ENCODE results near the gene BMPR1B.

The BMPR1B gene

DNA sequence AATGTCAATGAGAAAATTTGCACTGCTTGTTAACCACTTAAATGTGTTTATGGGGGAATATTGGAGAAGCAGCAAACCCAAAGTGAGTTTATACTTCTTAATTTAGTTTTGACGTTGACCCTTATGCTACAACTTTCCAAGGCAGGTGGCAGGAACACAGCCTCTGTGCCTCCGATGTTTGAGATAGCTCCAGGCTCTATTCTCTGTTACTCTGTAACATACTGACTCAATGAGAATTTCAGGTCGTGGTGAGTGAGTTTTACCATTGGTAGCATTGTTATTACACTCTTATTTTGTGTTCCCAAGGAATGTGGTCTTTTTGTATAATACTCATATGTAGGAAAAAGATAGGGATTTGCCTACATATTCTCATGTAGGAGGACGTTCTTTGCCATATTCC lies 210.7 kb downstream of the BMPR1B start:
- DNase-seq: no peak

DNA sequence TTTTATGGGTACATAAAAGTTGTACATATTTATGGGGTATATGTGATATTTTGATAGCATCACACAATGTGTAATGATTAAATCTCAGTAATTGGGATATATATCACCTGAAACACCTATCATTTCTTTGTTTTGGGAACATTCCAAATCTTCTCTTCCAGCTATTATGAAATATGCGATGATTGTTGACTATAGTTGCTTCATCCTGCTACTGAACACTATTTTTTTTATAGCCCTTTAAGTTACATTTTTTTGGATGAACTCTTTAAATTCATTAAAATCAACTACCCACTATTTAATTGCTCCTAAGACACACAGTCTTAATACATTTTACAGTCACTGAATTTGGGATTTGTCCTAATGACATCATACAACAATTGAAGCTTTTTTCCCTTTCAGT lies 212.9 kb downstream of the BMPR1B start:
- no peak for DNase-seq

DNA sequence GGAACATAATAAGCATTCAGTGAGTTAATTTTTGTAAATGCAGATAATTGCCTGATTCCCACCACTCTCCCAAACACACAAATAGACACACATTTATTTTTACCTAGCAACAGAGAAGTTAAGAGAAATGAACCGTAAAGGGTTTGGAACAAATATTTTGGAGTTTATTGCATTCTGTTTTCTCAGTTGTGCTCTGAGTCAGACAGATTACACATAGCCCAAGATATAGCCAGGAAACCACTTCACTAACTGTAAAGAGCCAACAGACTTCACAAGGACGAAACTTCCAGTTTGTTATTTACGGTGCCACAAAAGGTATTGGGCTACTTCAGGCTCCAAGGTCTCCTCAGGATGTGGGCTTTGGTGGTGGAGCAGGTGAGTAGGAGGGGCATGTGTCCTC lies 217.0 kb downstream of the BMPR1B start:
- no peak for DNase-seq

GRCh38 chr4:94976371-94977011 lies 218.7 kb downstream of the BMPR1B start:
- DNase-seq: no peak

- DNase-seq: no peak
Observed at GRCh38 chr4:94978904-94979303, 221.1 kb downstream of the BMPR1B start.

DNA sequence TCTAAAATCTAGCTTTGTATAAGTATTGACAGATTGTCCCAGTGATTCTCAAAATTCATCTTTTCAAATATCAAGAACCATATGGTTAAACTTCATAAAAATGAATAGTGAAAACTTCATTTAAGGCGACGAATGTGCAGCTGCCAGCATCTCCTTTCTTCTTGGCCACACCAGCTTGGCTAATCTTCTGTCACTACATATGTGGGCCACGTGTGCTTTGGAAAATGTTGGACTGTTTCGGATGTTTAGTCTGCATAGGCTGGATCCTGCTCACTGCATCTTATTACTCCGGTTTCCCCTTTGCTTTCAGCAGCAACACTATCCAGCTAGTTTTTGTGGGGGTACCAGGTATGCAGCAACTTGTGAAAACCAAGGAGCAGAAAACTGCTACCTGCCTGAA lies 221.9 kb downstream of the BMPR1B start:
- no peak for DNase-seq

DNA sequence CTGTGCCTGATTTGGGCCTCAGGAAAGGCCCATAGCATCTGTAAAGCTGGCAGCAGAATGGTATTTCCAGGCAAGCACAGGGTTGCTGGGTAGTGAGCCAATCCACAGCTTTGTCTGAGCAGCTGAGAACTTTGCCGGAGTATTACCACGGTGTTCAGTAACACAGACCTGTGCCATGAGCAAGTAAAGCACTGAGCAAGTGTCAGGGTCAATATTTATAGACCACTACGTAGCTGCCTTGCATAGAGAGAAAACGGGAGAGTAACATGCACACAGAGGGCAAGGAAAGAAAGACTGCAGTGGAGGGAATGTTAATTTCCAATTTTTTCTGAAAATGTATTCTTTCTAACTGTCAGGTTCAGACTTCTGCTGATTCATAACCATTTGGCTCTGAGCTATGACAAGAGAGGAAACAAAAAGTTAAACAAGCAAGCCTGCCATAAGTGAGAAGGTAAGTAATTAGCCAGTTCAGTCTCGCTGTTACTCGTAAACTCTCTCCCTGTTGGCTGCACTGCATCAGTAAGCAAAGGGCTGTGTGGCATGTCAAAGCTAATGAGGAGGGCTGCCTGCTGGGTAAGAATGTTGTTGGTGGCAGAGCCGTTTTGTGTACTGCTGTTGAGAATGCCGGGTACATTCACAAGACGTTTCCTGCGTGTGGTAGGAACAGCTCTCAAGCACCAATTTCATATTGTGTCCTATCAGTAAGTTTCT lies 238.1 kb downstream of the BMPR1B start:
- no peak for DNase-seq

DNA sequence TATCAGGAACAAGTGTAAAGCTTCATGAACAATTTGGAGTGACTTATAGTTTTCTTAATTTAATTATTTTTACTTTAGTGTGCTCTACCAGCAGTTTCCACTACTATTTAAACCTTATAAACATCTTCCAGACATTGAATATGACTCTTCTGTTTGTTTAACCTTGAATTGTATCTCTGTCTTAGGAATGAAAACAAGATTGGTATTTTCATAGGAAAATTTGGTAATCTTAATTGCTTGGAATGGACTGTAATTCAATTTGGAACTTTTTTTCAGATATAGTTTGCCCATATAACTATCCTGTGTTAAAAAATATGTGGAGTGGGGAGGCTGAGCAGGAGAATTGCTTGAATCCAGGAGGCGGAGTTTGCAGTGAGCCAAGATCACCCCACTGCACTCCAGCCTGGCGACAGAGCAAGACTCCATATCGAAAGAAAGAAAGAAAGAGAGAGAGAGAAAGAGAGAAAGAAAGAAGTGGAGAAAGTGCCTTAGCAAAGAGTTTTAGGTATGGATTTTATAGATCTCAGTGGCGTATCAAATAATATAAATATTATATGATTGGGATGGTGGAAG lies 242.4 kb downstream of the BMPR1B start:
- no peak for DNase-seq

- DNase-seq: no peak
Observed at GRCh38 chr4:95004912-95005311, 247.2 kb downstream of the BMPR1B start.

DNA sequence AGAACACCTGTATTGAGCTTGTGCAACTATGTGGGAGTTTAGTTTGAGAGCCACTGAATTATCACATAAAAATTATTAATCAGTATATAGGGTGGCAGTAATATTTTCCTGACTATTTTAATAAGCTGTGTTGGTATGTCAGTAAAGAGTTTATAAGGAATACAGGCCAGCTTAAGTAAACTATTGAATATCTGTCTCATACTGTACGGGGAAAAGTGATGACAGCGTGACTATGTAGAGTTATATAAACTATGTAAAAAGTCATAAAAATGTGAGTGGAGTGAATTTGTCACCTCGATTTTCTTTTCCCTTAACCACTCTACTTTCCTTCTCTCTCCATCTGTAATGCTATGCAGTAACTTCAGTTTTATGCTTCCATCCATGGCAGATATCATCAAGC lies 250.2 kb downstream of the BMPR1B start:
- DNase-seq: no peak

GRCh38 chr4:95013236-95013635 lies 255.5 kb downstream of the BMPR1B start:
- no peak for DNase-seq

- DNase-seq: no peak
Observed at GRCh38 chr4:95014068-95014467, 256.3 kb downstream of the BMPR1B start.

DNA sequence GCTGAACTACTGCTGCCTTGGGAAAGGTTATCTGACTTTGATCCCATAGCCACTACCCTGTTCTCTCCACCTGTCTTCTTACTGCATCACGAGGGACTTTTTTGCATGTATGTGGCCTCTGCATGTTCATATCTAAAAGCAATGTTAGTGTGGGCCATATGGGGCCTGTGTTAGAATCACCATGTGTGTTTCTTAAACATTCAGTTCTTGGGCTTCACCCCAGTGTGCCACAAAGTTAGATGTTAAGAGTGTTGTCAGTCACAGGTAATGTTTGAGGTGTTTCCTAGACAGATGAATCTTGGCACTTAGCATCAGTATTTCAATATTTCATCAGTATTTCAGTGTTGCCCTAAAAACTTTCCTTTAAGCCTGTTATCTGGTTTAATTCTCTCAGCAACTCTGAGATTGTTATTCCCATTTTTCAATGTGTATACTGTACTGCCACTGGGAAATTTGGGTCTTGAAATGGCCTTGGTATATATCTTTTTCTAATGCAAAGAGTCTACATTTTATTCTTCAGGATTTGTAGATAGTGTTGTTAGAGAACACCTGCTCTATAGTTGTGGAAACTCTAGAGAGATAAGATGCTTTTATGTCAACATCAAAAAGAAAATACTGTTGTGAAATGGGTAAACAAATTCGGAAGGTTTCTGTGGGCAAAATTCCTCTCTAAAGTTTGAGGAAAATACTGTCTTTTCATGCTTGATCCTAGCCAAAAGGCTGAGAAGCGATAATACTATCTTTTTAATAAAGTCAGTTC lies 259.7 kb downstream of the BMPR1B start:
- no peak for DNase-seq

DNA sequence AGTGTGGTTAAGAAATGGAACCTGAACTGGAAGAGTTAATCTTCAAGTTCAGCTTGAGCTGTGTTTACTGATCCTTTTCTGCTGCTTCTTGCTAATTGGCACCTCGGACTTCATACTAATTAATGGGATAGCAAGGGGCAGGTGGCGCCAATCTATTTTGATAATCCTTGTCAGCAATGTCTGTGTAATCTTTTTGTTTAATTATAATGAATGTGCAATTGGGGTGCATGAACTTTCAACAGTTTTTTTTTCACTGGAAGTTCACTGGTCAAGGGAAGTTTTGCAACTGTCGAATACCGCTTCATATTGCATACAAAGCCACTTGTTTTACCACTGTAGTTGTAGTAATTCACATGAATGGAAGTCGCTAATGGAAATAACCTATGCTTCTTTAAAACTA lies 261.0 kb downstream of the BMPR1B start:
- DNase-seq: no peak

GRCh38 chr4:95020521-95020920 lies 262.8 kb downstream of the BMPR1B start:
- no peak for DNase-seq

GRCh38 chr4:95021099-95021498 lies 263.3 kb downstream of the BMPR1B start:
- no peak for DNase-seq

GRCh38 chr4:95023110-95023509 lies 265.4 kb downstream of the BMPR1B start:
- DNase-seq: no peak

GRCh38 chr4:95027905-95028618 lies 270.3 kb downstream of the BMPR1B start:
- no peak for DNase-seq

DNA sequence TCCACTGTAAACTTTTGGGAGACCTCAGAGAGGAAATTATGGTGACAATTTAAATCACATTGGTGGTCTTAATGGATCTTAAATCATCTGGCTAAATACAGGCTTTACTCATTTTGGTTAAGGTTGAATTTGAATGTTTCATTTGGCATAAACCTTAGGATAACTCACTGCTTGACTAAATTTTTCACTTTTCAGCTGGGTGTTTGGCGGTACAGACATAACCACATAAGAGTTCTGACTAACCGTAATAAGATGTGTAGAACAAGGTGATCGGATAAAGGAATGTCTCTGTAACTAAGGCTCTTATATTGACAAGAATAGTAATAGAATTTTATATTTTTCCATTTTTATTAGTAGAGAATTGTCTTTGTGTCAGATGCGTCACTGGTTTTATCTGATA lies 281.0 kb downstream of the BMPR1B start:
- DNase-seq: no peak

DNA sequence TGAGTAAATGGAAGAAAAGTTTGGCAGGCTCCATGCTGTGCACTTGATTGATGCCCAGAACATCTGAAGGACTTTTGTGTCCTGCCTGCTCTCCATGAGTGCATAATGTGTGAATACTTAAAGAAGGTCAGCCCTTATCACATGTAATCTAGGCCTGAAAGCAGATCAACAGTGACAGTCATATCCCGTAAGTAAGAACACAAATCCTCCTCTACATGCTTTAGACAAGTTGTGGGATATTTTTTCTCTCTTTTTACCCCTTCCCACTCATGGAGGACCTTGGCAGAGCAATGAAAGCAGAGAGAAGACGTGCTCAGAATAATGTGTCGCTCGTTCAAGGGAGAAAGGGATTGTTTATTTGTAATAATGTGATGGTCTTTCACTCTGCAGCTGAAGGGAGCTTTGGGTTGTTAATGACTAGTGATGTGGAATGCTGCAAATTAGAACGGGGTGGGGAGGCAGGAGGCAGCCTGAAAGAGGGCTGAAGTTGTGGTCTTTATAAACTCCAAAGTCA lies 286.6 kb downstream of the BMPR1B start:
- no peak for DNase-seq

- no peak for DNase-seq
Observed at GRCh38 chr4:95045429-95045828, 287.7 kb downstream of the BMPR1B start.

GRCh38 chr4:95048296-95048695 lies 290.5 kb downstream of the BMPR1B start:
- DNase-seq: no peak

All from NCI-H2029 treated with DMSO at 0.1 percent for 48 hours (cell line).